ENCODE measurements around the gene OLFM2. TPM values are rescaled to one million over a fixed set of nuclear protein-coding genes. Genes with fewer than 3 reads are reported as not detected.
A peak's percentile ranks its signal among the peaks of the same experiment; 100 is the strongest.
"Not testable (repeated sequence)": the region's sequence is repeated elsewhere in the genome, so short reads cannot be mapped to it uniquely, and the experiment has no call there.

The OLFM2 gene
- total RNA-seq, 1 donor from 2014 or later: 7.3 TPM

GRCh38 chr19:9850235-9850959 is 85.9 kb downstream of the OLFM2 start:
- TF ChIP-seq CTCF (conservative IDR thresholded peaks at IDR 0.05): no peak
- DNase-seq (ENCODE audit: low read depth, low spot score): no peak
- Mint-ChIP-seq H3K9me3 (no peaks in the 10 kb centered on the region), H3K36me3 (ENCODE audit: low read depth) (peaks cover 7% of the 10 kb centered on the region), H3K27me3 (ENCODE audit: low read depth) (no peaks in the 10 kb centered on the region), H3K27ac (ENCODE audit: unreplicated experiment) (no peak overlapping the region), H3K4me3 (no peak overlapping the region), H3K4me1 (no peaks in the 10 kb centered on the region)

- H3K27me3 Mint-ChIP-seq (ENCODE audit: low read depth): no peaks in the 10 kb centered on the region
- H3K27ac Mint-ChIP-seq (ENCODE audit: unreplicated experiment): no peak overlapping the region
- peaks cover 7% of the 10 kb centered on the region for H3K36me3 Mint-ChIP-seq (ENCODE audit: low read depth)
- H3K4me3 Mint-ChIP-seq: no peak overlapping the region
- H3K9me3 Mint-ChIP-seq: no peaks in the 10 kb centered on the region
- TF ChIP-seq CTCF (conservative IDR thresholded peaks at IDR 0.05): no peak
- no peaks in the 10 kb centered on the region for H3K4me1 Mint-ChIP-seq
- DNase-seq (ENCODE audit: low read depth, low spot score): no peak
Measured at GRCh38 chr19:9849791-9850190, 86.5 kb downstream of the OLFM2 start.

GRCh38 chr19:9848762-9849161 is 87.6 kb downstream of the OLFM2 start:
- Mint-ChIP-seq H3K4me3 (no peak overlapping the region), H3K36me3 (ENCODE audit: low read depth) (peaks cover under 1% of the 10 kb centered on the region), H3K4me1 (no peaks in the 10 kb centered on the region), H3K27me3 (ENCODE audit: low read depth) (no peaks in the 10 kb centered on the region), H3K27ac (ENCODE audit: unreplicated experiment) (no peak overlapping the region), H3K9me3 (no peaks in the 10 kb centered on the region)
- no peak for DNase-seq (ENCODE audit: low read depth, low spot score)
- TF ChIP-seq CTCF (conservative IDR thresholded peaks at IDR 0.05): no peak

GRCh38 chr19:9848060-9848459 is 88.3 kb downstream of the OLFM2 start:
- H3K36me3 Mint-ChIP-seq (ENCODE audit: low read depth): peaks cover 4% of the 10 kb centered on the region

GRCh38 chr19:9847087-9847671 is 89.1 kb downstream of the OLFM2 start:
- peak; percentile 19 for DNase-seq (ENCODE audit: low read depth, low spot score)
- Mint-ChIP-seq H3K9me3 (no peaks in the 10 kb centered on the region), H3K27me3 (ENCODE audit: low read depth) (no peaks in the 10 kb centered on the region), H3K36me3 (ENCODE audit: low read depth) (peaks cover 5% of the 10 kb centered on the region), H3K4me3 (no peak overlapping the region), H3K27ac (ENCODE audit: unreplicated experiment) (no peak overlapping the region), H3K4me1 (no peaks in the 10 kb centered on the region)
- TF ChIP-seq CTCF (conservative IDR thresholded peaks at IDR 0.05): peak; percentile 53

More at GRCh38 chr19:9848060-9848459, 88.3 kb downstream of the OLFM2 start:
- H3K27me3 Mint-ChIP-seq (ENCODE audit: low read depth): no peaks in the 10 kb centered on the region
- H3K9me3 Mint-ChIP-seq: no peaks in the 10 kb centered on the region
- TF ChIP-seq CTCF (conservative IDR thresholded peaks at IDR 0.05): peak; percentile 58
- H3K27ac Mint-ChIP-seq (ENCODE audit: unreplicated experiment): no peak overlapping the region
- H3K4me1 Mint-ChIP-seq: no peaks in the 10 kb centered on the region
- DNase-seq (ENCODE audit: low read depth, low spot score): no peak
- H3K4me3 Mint-ChIP-seq: no peak overlapping the region

- not testable (repeated sequence) for H3K4me3 Mint-ChIP-seq; H3K9me3 Mint-ChIP-seq; DNase-seq (ENCODE audit: low read depth, low spot score); H3K27me3 Mint-ChIP-seq (ENCODE audit: low read depth); H3K27ac Mint-ChIP-seq (ENCODE audit: unreplicated experiment); H3K4me1 Mint-ChIP-seq
- peaks cover 14% of the 10 kb centered on the region for H3K36me3 Mint-ChIP-seq (ENCODE audit: low read depth)
Measured at GRCh38 chr19:9843626-9844273, 92.6 kb downstream of the OLFM2 start.

Measured in neural crest cell (in vitro differentiated cells).